HEK293 (cell line): Measurements from ENCODE around the gene COPS2.
A peak's percentile ranks its signal among the peaks of the same experiment; 100 is the strongest.
"Not testable (repeated sequence)": the region's sequence is repeated elsewhere in the genome, so short reads cannot be mapped to it uniquely, and the experiment has no call there.

Experiments used
- CTCF ChIA-PET: fragments of 350-600 bp; formaldehyde crosslinking; extraction: SDS; loops from one replicate; lab custom pipeline; 2021; ENCODE audit warnings: antibody characterized with exemption; lab: Yijun Ruan, JAX
- POLR2A ChIA-PET: fragments of 300-600 bp; formaldehyde crosslinking; extraction: SDS; loops from one replicate; lab custom pipeline; 2020; ENCODE audit warnings: antibody characterized with exemption, inconsistent platforms; lab: Yijun Ruan, JAX
- H3K27ac ChIP-seq: fragments of 200-500 bp; sonication (Bioruptor generic); 2 replicates; pipeline ENCODE4 v1.5.1; 2014; ENCODE audit warnings: low read depth, low read length, control low read depth, inconsistent platforms; ENCODE audit errors: extremely low read depth
- H3K36me3 ChIP-seq, 2 experiments: fragments of 200-500 bp in 1 of 2; sonication (Bioruptor generic) in 1 of 2; 1 replicate in 1 of 2; 2 replicates in 1 of 2; pipeline ENCODE4 v1.5.1; 2014 to 2017; ENCODE audit warnings: inconsistent platforms in 2 of 2, low read length in 2 of 2; ENCODE audit not compliant: control insufficient read depth in 2 of 2, insufficient read depth in 1 of 2
- H3K4me1 ChIP-seq: fragments of 200-500 bp; sonication (Bioruptor generic); 2 replicates; pipeline ENCODE4 v1.5.1; 2014; ENCODE audit warnings: mild to moderate bottlenecking, low read length, inconsistent platforms; ENCODE audit not compliant: control insufficient read depth, insufficient read depth
- H3K4me3 ChIP-seq: 2 replicates; pipeline ENCODE4 v1.5.1; 2011; ENCODE audit warnings: low read depth, mild to moderate bottlenecking, control low read depth, low read length, moderate library complexity
- H3K9me3 ChIP-seq: fragments of 200-500 bp; sonication (Bioruptor generic); 2 replicates; pipeline ENCODE4 v1.5.1; 2014; ENCODE audit warnings: low read depth, low read length, inconsistent platforms; ENCODE audit not compliant: control insufficient read depth, insufficient read depth
- AEBP2 ChIP-seq: fragments of 450-650 bp; formaldehyde crosslinking; IDR thresholded peaks from 2 replicates; pipeline ENCODE4 v1.5.1; 2016; ENCODE audit warnings: missing biosample characterization, missing genetic modification characterization, borderline replicate concordance
- GLIS2 ChIP-seq: fragments of 450-650 bp; formaldehyde crosslinking; IDR thresholded peaks from 2 replicates; pipeline ENCODE4 v1.5.1; 2016; ENCODE audit warnings: missing biosample characterization, missing genetic modification characterization
- ZBTB8A ChIP-seq: fragments of 450-650 bp; formaldehyde crosslinking; IDR thresholded peaks from 2 replicates; pipeline ENCODE4 v1.5.1; 2016; ENCODE audit warnings: missing biosample characterization, missing genetic modification characterization
- ZNF146 ChIP-seq: fragments of 450-650 bp; formaldehyde crosslinking; IDR thresholded peaks from 2 replicates; pipeline ENCODE4 v1.5.1; 2016; ENCODE audit warnings: missing biosample characterization, missing genetic modification characterization
- ZNF266 ChIP-seq: fragments of 450-650 bp; formaldehyde crosslinking; IDR thresholded peaks from 2 replicates; pipeline ENCODE4 v1.5.1; 2016; ENCODE audit warnings: missing biosample characterization, missing genetic modification characterization, low read depth
- ZNF274 ChIP-seq, 2 experiments: fragments of 200-500 bp in 1 of 2; fragments of 450-650 bp in 1 of 2; sonication (Bioruptor generic) in 1 of 2; formaldehyde crosslinking in 1 of 2; IDR thresholded peaks; 2 replicates each; pipeline versions ENCODE4 v1.5.1 to v1.6.1; 2014 to 2016; ENCODE audit warnings: borderline replicate concordance in 1 of 2, inconsistent platforms in 1 of 2, low read length in 1 of 2, missing biosample characterization in 1 of 2, missing genetic modification characterization in 1 of 2
- ZNF335 ChIP-seq: fragments of 450-650 bp; formaldehyde crosslinking; conservative IDR thresholded peaks from 2 replicates; pipeline ENCODE4 v1.5.1; 2016; ENCODE audit warnings: missing biosample characterization, missing genetic modification characterization
- ZNF394 ChIP-seq: fragments of 450-650 bp; formaldehyde crosslinking; IDR thresholded peaks from 2 replicates; pipeline ENCODE4 v1.5.1; 2016; ENCODE audit warnings: missing biosample characterization, missing genetic modification characterization, mild to moderate bottlenecking, moderate library complexity, borderline replicate concordance
- ZNF433 ChIP-seq: fragments of 450-650 bp; formaldehyde crosslinking; IDR thresholded peaks from 2 replicates; pipeline ENCODE4 v1.5.1; 2016; ENCODE audit warnings: missing biosample characterization, missing genetic modification characterization, low read depth
- ZNF514 ChIP-seq: fragments of 450-650 bp; formaldehyde crosslinking; IDR thresholded peaks from 2 replicates; pipeline ENCODE4 v1.5.1; 2016; ENCODE audit warnings: missing biosample characterization, missing genetic modification characterization
- ZNF521 ChIP-seq: fragments of 450-650 bp; formaldehyde crosslinking; IDR thresholded peaks from 2 replicates; pipeline ENCODE4 v1.5.1; 2017; ENCODE audit warnings: missing biosample characterization, mild to moderate bottlenecking, missing genetic modification characterization
- ZNF558 ChIP-seq: fragments of 450-650 bp; formaldehyde crosslinking; IDR thresholded peaks from 2 replicates; pipeline ENCODE4 v1.5.1; 2016; ENCODE audit warnings: missing biosample characterization, missing genetic modification characterization
- ZNF580 ChIP-seq: fragments of 450-650 bp; formaldehyde crosslinking; IDR thresholded peaks from 2 replicates; pipeline ENCODE4 v1.5.1; 2016; ENCODE audit warnings: missing biosample characterization, missing genetic modification characterization
- ZNF621 ChIP-seq: fragments of 450-650 bp; formaldehyde crosslinking; IDR thresholded peaks from 2 replicates; pipeline ENCODE4 v1.5.1; 2017; ENCODE audit warnings: missing biosample characterization, missing genetic modification characterization
- ZNF639 ChIP-seq: fragments of 450-650 bp; formaldehyde crosslinking; IDR thresholded peaks from 2 replicates; pipeline ENCODE4 v1.5.1; 2016; ENCODE audit warnings: missing biosample characterization, missing genetic modification characterization

The COPS2 gene

GRCh38 chr15:49075881-49076280 lies 79.5 kb downstream of the COPS2 start:
- no peak overlapping the region for H3K27ac ChIP-seq
- no peaks in the 10 kb centered on the region for H3K36me3 ChIP-seq
- no peaks in the 10 kb centered on the region for H3K4me1 ChIP-seq
- ChIA-PET CTCF (no interaction called here), POLR2A (no interaction called here)
- no peak for TF ChIP-seq ZNF521 (tag by site-specific recombination)
- TF ChIP-seq ZNF514 (tag by site-specific recombination), result no peak
- no peak for TF ChIP-seq ZNF266 (tag by site-specific recombination)
- no peak for TF ChIP-seq ZNF639 (tag by site-specific recombination)
- TF ChIP-seq ZBTB8A (tag by site-specific recombination), result no peak
- no peak for TF ChIP-seq ZNF394 (tag by site-specific recombination)
- TF ChIP-seq ZNF335, result no peak
- no peak for TF ChIP-seq GLIS2 (tag by site-specific recombination)
- no peak for TF ChIP-seq ZNF558 (tag by site-specific recombination)
- TF ChIP-seq ZNF621 (tag by site-specific recombination), result no peak
- TF ChIP-seq ZNF433 (tag by site-specific recombination), result no peak
- TF ChIP-seq ZNF274 (IDR thresholded peaks at IDR 0.05; ENCODE audit: low read length), result no peak
- TF ChIP-seq ZNF274 (tag by site-specific recombination; IDR thresholded peaks at IDR 0.05; ENCODE audit: borderline replicate concordance), result no peak
- no peak for TF ChIP-seq AEBP2 (tag by site-specific recombination)
- H3K9me3 ChIP-seq, result no peaks in the 10 kb centered on the region
- H3K4me3 ChIP-seq, result no peak overlapping the region

GRCh38 chr15:49074589-49075287 lies 80.7 kb downstream of the COPS2 start:
- H3K27ac ChIP-seq, CTCF ChIA-PET, H3K4me3 ChIP-seq, H3K4me1 ChIP-seq, POLR2A ChIA-PET, H3K9me3 ChIP-seq, H3K36me3 ChIP-seq: not testable (repeated sequence)
- 0 out of 2 replicates have a peak, but pooled peaks have one; percentile 29 for TF ChIP-seq ZNF580 (tag by site-specific recombination)
- TF ChIP-seq ZNF146, result peak; percentile 85
